Keratinocyte (primary cell): ENCODE results near the gene DUSP3. TPM values are rescaled to one million over a fixed set of nuclear protein-coding genes. Genes with fewer than 3 reads are reported as not detected.

Experiments
- DNase-seq: peaks from one replicate; pipeline ENCODE4 v3.0.0-alpha.2; 2011; ENCODE audit warnings: low read depth, missing footprints, low spot score
- FAIRE-seq: peaks from 2 replicates; lab custom pipeline; 2011; peaks lifted over from hg19 to GRCh38; lab: Jason Lieb, UNC
- H2AFZ ChIP-seq: 2 replicates; pipeline ENCODE4 v1.6.0; 2012; ENCODE audit warnings: low read length, control low read depth, inconsistent platforms; ENCODE audit not compliant: control insufficient read depth
- H3K27ac ChIP-seq: 2 replicates; pipeline ENCODE4 v1.5.1; 2011; ENCODE audit warnings: low read length; ENCODE audit not compliant: control insufficient read depth, insufficient read depth
- H3K27me3 ChIP-seq: 3 replicates; pipeline ENCODE4 v1.6.0; 2011; ENCODE audit warnings: low read length; ENCODE audit not compliant: control insufficient read depth, insufficient read depth; ENCODE audit errors: extremely low read depth
- H3K36me3 ChIP-seq, 2 experiments: 2 replicates in 1 of 2; 3 replicates in 1 of 2; pipeline ENCODE4 v1.5.1; 2011; ENCODE audit warnings: low read length in 2 of 2, mild to moderate bottlenecking in 1 of 2; ENCODE audit not compliant: control insufficient read depth in 2 of 2, insufficient read depth in 2 of 2; ENCODE audit errors: extremely low read depth in 1 of 2
- H3K4me1 ChIP-seq: 3 replicates; pipeline ENCODE4 v1.5.1; 2011; ENCODE audit warnings: low read length; ENCODE audit not compliant: control insufficient read depth, insufficient read depth; ENCODE audit errors: extremely low read depth
- H3K4me2 ChIP-seq: 3 replicates; pipeline ENCODE4 v1.6.0; 2011; ENCODE audit warnings: low read depth, low read length; ENCODE audit not compliant: control insufficient read depth, insufficient read depth; ENCODE audit errors: extremely low read depth
- H3K4me3 ChIP-seq, 3 experiments: fragments of 200-600 bp in 1 of 3; sonication (generic) in 1 of 3; 2 replicates in 2 of 3; 3 replicates in 1 of 3; pipeline ENCODE4 v1.5.1; 2011 to 2016; ENCODE audit warnings: low read length in 3 of 3, mild to moderate bottlenecking in 3 of 3, control low read depth in 2 of 3, inconsistent platforms in 1 of 3, low read depth in 1 of 3, mixed read lengths in 1 of 3, mixed run types in 1 of 3, moderate library complexity in 1 of 3; ENCODE audit not compliant: control insufficient read depth in 2 of 3, insufficient read depth in 2 of 3; ENCODE audit errors: extremely low read depth in 1 of 3
- H3K79me2 ChIP-seq: 2 replicates; pipeline ENCODE4 v1.6.0; 2012; ENCODE audit warnings: low read length; ENCODE audit not compliant: control insufficient read depth, insufficient read depth
- H3K9ac ChIP-seq: 3 replicates; pipeline ENCODE4 v1.6.0; 2011; ENCODE audit warnings: low read length; ENCODE audit not compliant: control insufficient read depth, insufficient read depth; ENCODE audit errors: extremely low read depth
- H3K9me1 ChIP-seq: 3 replicates; pipeline ENCODE4 v1.6.0; 2011; ENCODE audit warnings: low read length; ENCODE audit not compliant: control insufficient read depth, insufficient read depth; ENCODE audit errors: extremely low read depth
- H3K9me3 ChIP-seq: 2 replicates; pipeline ENCODE4 v1.5.1; 2012; ENCODE audit warnings: low read depth, low read length; ENCODE audit not compliant: control insufficient read depth
- H4K20me1 ChIP-seq: 3 replicates; pipeline ENCODE4 v1.6.0; 2011; ENCODE audit warnings: low read length; ENCODE audit not compliant: control insufficient read depth, insufficient read depth; ENCODE audit errors: extremely low read depth
- EZH2 ChIP-seq: IDR thresholded peaks from one replicate; pipeline ENCODE4 v1.6.1; 2012; ENCODE audit warnings: inconsistent platforms, mild to moderate bottlenecking, low read length, moderate library complexity
- dilution Hi-C: fragments of 300-500 bp; cut with MboI; formaldehyde crosslinking; loops from one replicate; pipeline ENCODE4 v1.7.0; 2020; ENCODE audit warnings: low sequenced_read_pairs; ENCODE audit not compliant: extremely low pct_ligation_motif_present
- polyA plus RNA-seq, 5 experiments: library from polyadenylated mRNA; depleted of rRNA in 3 of 5; stranded (reverse) in 3 of 5; stranded (forward) in 1 of 5; unstranded in 1 of 5; fragments of >200 nt; gene quantifications; 1 replicate in 1 of 5; 2 replicates in 3 of 5; 3 replicates in 1 of 5; pipeline versions ENCODE4 v1.2.1 to v1.2.3, GENCODE V29; 2011 to 2012; ENCODE audit warnings: missing spikeins in 2 of 5, low read depth in 1 of 5, low replicate concordance in 1 of 5
- TF ChIP-seq, protein P1 (sequence below), 3 experiments: IDR thresholded peaks in 1 of 3; conservative IDR thresholded peaks in 1 of 3; optimal IDR thresholded peaks in 1 of 3; 2 replicates in 2 of 3; 3 replicates in 1 of 3; pipeline versions ENCODE3 to v1.5.1; 2011; ENCODE audit warnings: low read length in 3 of 3, mild to moderate bottlenecking in 3 of 3, moderate library complexity in 2 of 3, control low read depth in 1 of 3, inconsistent platforms in 1 of 3; ENCODE audit not compliant: insufficient read depth in 2 of 3; ENCODE audit errors: extremely low read depth in 1 of 3

Gene DUSP3
- polyA plus RNA-seq, 1 donor (not counting 4 experiments of a cell fraction or from before 2014, with no cell fraction given), result 39.2 TPM

DNA sequence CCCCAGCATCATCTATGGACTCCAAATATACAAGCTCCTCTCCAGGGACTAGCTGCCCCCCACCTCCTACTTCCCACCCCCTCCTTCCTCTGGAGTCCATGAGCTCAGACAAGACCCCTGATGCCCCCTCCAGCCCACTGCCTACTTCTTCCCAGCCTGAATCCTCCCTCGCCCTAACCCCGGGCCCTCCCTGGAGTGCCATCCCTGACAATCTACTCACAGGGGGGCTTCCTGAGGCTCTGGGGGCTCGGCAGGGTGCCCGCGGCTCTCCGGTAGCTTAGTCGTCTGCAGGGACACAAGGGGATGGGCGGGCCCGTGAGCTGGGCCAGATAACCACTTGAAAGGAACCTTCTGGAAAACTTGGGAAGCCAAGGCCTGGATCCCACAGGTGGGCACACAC, 39.0 kb upstream of the DUSP3 start:
- Histone ChIP-seq H3K27ac (no peak overlapping the region), H4K20me1 (no peaks in the 10 kb centered on the region), H3K36me3 (peaks cover 24 to 27% of the 10 kb centered on the region in 2 experiments), H2AFZ (no peak overlapping the region), H3K27me3 (no peaks in the 10 kb centered on the region), H3K79me2 (no peaks in the 10 kb centered on the region), H3K4me2 (no peak overlapping the region), H3K4me3 (no peak overlapping the region), H3K9ac (no peak overlapping the region), H3K9me3 (no peaks in the 10 kb centered on the region), H3K9me1 (no peaks in the 10 kb centered on the region), H3K4me1 (peaks cover 9% of the 10 kb centered on the region)
- TF ChIP-seq, protein P1, sequence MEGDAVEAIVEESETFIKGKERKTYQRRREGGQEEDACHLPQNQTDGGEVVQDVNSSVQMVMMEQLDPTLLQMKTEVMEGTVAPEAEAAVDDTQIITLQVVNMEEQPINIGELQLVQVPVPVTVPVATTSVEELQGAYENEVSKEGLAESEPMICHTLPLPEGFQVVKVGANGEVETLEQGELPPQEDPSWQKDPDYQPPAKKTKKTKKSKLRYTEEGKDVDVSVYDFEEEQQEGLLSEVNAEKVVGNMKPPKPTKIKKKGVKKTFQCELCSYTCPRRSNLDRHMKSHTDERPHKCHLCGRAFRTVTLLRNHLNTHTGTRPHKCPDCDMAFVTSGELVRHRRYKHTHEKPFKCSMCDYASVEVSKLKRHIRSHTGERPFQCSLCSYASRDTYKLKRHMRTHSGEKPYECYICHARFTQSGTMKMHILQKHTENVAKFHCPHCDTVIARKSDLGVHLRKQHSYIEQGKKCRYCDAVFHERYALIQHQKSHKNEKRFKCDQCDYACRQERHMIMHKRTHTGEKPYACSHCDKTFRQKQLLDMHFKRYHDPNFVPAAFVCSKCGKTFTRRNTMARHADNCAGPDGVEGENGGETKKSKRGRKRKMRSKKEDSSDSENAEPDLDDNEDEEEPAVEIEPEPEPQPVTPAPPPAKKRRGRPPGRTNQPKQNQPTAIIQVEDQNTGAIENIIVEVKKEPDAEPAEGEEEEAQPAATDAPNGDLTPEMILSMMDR (optimal IDR thresholded peaks at IDR 0.05 in 1 of 3, IDR thresholded peaks at IDR 0.05 in 1 of 3, conservative IDR thresholded peaks at IDR 0.05 in 1 of 3; ENCODE audit: extremely low read depth in 1 of 3, insufficient read depth in 2 of 3, low read length in 3 of 3), result no peak
- no peak for DNase-seq
- FAIRE-seq, result no peak
- dilution Hi-C loops, result no loop called here

DNA sequence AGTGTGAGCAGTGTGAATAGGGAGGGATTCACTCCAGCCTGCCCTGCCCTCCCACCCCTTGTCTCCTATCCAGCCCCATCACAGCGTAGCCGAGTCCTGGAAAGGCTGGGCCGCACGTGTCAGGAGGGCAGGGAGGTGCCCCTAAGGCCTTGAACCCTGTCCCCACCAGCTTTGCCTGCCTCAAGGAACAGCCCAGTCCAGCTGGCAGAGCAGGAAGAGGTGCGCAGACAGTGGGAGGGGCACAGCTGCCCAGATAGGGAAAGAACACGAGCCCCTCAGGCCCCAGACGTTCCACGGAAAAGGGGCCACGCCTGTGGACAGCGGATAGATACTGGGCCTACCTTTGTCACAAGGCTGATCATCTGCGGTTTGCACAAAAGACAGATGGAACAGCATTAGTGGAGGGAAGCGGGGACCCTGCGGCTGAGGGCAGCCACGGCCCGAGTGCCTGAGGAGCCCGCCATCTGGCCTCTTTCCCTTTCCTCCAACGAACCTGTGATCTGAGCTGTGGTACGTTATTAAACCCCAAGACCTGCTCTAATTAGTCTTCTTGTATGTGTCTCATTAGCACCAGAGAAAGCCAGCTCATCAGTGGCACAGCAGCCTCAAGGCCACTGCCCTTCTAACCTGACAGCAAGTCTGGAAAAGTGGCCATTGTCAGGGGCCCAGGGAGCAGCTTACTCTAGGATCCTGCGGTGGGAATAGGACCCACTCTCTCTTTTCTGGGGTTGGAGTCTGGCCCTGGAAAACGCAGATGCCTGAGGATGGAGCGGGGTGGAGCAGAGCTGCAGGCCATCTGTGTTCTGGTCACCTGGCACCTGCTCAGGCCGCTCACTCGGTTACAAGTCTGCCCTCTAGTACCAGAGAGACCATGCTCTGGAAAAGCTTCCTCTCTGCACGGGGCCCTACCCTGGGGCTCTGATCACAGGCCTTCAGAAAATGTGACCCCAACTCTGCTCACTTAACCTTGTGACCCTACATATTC, 37.9 kb upstream of the DUSP3 start:
- no peaks in the 10 kb centered on the region for H3K27me3 ChIP-seq
- TF ChIP-seq, protein P1 (optimal IDR thresholded peaks at IDR 0.05 in 1 of 3, IDR thresholded peaks at IDR 0.05 in 1 of 3, conservative IDR thresholded peaks at IDR 0.05 in 1 of 3; ENCODE audit: extremely low read depth in 1 of 3, insufficient read depth in 2 of 3, low read length in 3 of 3), result no peak
- TF ChIP-seq EZH2, result no peak
- H3K79me2 ChIP-seq, result no peaks in the 10 kb centered on the region
- H2AFZ ChIP-seq, result no peak overlapping the region
- FAIRE-seq, result no peak
- dilution Hi-C loops, result no loop called here
- H3K9me3 ChIP-seq, result no peaks in the 10 kb centered on the region
- no peak overlapping the region for H3K4me2 ChIP-seq
- DNase-seq, result no peak
- H4K20me1 ChIP-seq, result no peaks in the 10 kb centered on the region
- H3K9ac ChIP-seq, result no peak overlapping the region
- H3K9me1 ChIP-seq, result no peaks in the 10 kb centered on the region
- H3K27ac ChIP-seq, result no peak overlapping the region
- peaks cover 24 to 27% of the 10 kb centered on the region in 2 experiments for H3K36me3 ChIP-seq
- no peak overlapping the region for H3K4me3 ChIP-seq
- peaks cover 9% of the 10 kb centered on the region for H3K4me1 ChIP-seq
